ENCODE data around the gene LRRC74B.

LRRC74B gene

DNA sequence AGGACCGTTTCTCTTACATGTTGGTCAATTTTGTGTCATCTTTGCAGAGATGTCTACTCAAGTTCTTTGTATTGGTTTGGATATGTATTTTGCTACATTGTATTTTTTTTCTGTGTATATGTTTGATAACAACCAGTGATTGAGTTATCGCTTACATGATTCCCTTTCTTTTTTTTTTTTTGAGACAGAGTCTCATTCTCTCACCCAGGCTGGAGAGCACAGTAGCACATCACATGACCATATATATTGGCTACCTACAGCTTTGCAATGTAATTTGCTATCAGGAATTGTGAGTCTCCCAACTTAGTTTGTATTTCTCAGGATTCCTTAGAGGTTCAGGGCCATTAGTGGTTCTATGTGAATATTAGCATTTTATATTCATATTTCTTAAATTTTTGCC is 59.5 kb downstream of the LRRC74B start:
- DNase-seq, result no peak

DNA sequence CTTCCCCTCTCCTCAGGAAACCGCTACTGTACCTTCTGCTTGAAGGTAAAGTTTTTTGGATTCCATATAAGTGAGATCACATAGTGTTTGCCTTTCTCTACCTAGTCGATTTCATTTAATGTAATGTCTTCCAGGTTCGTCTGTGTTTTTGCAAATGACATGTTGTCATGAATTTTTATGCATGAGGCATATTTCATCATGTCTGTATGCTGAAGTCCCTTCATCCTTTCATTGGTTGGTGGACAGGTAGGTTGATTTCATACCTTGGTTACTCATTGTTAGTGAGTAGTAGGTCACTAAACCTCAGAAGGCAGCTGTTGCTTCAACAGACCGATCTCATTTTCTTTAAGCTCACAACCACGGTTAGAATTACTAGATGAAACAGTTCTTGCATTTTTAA is 60.3 kb downstream of the LRRC74B start:
- DNase-seq, result no peak

DNA sequence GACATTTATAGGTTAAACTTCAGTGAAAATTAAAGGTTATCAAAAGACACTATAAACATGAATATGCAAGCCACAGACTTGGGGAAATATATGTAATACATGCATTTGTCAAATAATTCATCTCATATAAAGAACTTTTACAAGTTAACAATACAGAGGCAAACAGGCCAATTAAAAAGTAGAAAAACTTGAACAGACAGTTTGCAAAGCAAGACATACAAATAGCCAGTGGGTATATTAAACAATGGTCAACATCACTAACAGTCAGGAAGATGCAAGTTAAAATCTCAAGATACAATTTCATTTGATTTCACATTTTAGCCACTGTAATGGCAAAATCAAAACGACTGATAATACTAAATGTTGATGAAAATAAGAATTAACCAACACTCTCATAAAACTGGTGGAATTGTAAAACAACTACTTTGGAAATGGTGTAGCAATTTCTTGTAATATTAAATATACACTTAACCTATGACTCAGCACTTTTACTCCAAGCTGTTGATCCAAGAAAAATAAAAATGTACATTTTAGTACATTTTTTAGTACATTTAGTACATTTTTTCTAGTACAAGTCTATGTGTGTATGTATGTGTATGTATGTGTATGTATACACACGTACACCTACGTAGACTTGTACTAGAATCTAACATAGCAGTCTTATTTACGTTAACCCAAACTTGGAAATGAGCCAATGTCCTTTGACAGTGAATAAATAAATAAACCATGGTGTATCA is 62.8 kb downstream of the LRRC74B start:
- no peak for DNase-seq
